ENCODE measurements around the gene RDX.
"Not testable (repeated sequence)": the region's sequence is repeated elsewhere in the genome, so short reads cannot be mapped to it uniquely, and the experiment has no call there.

Gene RDX

DNA sequence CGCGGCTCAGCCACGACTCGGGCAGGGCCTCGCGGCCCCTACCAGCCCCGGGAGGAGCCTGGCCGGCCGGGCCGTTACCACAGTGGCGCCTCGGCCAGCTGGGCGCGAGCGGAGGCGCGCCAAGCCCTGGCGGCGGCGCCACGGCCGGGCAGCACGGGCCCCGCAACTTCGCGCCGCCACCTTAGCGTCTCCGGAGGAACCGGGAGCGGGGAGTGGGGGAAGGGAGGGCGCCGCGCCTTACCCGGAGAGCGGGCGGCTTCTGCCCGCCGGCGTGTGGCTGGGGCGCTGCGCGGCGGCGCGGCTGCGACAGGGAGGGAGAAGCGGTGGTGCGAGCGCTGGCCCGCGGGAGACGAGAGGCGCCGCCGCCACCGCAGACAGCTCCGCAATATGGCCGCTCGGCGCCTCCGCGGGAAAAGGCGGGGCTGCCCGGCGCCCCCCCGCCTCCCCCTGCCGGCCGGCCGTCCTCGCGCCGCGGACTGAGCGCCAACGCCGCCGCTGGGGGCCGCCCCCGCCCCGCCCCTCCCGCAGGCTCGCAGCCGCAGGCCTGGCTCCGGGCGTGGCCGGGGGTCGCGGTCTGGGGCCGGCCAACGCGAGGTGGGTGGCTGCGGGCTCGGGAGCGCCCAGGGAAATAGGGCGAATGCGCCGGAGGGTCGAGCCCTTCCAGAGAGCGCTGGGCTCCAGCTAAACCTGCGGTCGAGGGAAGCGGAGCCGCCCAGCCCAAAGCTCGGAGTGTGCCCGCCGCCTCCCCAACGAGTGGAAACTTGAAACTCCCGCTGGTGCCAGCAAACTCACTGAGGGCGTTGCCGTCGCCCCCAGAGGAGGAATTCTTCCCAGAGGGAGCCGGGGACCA lies at the start of gene RDX:
Gene RDX, minus strand, starts transcription at position 389 of the 850 bp plus-strand sequence. CDS start 16,922 bp downstream, outside the sequence.
- peak; percentile 38 to 50 for DNase-seq

- no peak for DNase-seq
Measured at GRCh38 chr11:110345743-110346142, 49.3 kb upstream of the RDX start.

DNA sequence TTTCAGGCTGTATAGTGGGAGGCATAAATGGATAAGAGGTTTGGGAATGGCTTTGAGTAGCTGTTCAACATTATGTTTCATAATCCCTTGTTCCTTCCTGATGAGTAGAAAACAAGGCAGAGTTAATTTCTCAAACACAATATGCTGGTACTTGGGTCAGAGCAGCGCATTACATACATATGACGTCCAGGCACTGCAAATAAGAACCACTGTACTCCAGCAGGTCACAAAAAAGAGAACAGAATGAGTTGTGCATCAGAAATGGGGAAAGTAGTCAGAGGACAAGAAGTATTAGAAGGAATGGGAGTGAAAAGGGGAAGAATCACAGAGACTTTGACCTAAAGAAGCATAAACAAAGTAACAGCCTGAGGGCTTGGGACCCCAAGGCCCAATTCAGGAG lies 44.0 kb upstream of the RDX start:
- no peak for DNase-seq

GRCh38 chr11:110339456-110340250 lies 43.2 kb upstream of the RDX start:
- no peak for DNase-seq

- no peak for DNase-seq
Measured at GRCh38 chr11:110338684-110339083, 42.3 kb upstream of the RDX start.

GRCh38 chr11:110337570-110338193 lies 41.3 kb upstream of the RDX start:
- peak in 1 of 2 donors; percentile 6 for DNase-seq

GRCh38 chr11:110336054-110336453 lies 39.6 kb upstream of the RDX start:
- no peak for DNase-seq

DNA sequence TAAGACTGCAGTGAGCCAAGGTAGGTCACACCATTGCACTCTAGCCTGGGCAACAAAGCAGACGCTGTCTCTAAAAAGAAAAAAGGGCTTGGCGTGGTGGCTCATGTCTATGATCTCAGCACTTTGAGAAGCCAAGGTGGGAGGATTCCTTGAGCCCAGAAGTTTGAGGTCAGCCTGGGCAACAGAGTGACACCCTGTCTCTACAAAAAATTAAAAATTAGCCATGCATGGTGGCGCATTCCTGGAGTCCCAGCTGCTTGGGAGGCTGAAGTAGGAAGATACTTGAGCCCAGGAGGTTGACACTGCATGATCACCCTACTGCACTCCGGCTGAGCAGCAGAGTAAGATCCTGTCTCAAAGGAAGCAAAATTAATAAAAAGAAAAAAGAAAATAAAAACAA lies 38.9 kb upstream of the RDX start:
- no peak for DNase-seq

- no peak for DNase-seq
Measured at GRCh38 chr11:110331626-110332025, 35.2 kb upstream of the RDX start.

GRCh38 chr11:110329445-110329844 lies 33.0 kb upstream of the RDX start:
- DNase-seq: no peak

DNA sequence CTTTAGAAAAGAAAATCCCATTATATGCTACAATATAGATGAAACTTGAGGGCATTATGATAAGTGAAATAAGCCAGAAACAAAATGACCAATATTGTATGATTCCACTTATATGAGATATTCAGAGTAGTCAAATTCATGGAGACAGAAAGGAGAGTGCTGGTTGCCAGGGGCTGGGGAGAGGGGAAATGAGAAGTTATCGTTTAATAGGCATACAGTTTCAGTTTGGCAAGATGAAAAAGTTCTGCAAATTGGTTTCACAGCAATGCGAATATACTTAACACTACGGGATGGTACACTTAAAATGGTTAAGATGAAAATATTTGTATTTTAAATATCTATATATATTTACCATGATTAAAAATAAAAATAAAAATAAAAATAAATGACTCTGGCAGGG lies 31.1 kb upstream of the RDX start:
- no peak for DNase-seq

DNA sequence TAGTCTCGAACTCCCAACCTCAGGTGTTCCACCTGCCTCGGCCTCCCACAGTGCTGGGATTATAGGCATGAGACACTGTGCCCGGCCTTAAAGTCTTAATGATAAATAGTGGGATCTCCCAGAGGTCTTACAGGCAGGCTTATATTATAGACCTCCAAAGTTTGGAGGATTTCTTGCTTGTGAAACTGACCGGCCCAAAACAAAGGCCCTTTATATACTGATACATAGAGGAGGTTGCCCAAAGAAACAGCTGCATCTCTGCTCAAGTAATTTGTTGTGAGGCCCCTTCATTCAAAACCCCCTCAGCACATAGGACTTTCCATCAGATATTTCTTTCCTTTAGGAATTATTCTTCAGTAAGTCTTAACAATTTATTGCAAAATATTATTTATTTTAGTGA lies 27.4 kb upstream of the RDX start:
- DNase-seq: no peak

DNA sequence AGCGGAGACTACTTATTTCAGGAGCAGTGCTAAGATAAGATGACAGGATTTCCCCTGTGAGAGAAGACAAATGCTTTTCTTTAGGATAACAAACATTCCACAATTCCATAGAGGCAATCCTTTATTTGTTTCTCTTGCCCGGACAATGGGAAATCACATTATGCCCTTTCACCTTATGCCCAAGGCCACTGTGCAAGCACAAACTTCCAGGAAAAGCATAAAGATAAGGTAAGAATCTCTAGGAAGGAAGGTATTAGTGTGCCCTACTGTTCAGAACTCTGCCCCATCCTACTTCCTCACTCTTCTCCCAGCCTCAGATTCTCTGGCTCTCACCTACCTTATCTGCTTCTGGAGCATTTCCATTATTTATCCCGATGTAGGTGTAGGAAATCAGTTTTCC lies 23.1 kb upstream of the RDX start:
- DNase-seq: no peak

DNA sequence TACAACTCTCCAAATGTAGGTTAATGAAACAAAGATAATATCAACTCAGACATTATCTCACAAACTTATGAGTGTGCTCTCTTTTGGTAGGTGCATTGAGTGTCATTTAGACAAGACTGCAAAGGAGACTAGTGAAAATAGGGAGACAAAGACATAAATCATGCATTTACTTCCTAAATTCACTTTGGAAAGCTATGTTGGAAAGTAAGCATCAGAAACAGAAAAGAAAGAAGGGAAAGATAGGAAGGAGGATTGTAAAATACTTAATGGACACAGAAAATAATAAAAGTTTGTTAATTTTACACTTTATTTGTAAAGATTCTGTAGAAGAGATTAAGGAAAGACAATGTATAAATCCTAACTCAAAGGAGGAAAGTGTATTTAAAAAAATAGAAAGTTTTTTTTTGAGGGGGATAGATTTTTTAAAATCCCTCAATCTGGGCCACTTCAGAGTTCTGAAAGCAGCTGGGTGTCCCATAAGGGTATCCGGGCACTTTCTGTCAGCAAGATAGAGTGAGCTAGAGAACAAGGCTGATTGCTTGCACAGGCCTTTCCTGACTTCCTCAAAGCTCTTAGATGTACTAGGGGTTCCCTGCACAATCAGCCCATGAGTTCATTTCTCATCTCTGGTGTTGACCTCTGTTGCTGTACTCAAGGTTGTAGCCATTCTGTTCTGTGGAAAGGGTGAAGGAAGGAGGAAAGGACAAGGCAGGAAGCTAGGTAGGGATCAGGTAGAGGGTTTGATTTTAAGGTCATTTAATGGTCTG lies 22.4 kb upstream of the RDX start:
- DNase-seq: no peak

DNA sequence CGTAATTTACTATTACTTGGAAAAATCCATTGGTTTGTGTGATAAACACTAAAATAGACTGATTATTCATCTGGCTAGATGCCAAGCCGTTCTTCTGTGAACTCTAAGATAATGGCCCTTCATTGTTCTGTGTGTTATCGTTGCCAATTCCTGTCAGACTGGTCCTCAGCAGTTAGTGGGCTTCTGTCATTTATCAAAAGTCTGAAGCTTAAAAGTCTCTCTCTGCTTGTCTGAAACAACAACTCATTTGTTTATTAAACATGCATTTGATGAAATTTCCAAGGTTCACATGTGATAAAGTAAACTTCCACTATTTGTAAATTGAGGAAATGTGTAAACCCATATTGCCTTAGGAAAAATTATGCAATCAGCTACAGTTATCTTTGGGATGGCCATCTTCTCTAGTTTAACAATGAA lies 21.1 kb upstream of the RDX start:
- DNase-seq: no peak

DNA sequence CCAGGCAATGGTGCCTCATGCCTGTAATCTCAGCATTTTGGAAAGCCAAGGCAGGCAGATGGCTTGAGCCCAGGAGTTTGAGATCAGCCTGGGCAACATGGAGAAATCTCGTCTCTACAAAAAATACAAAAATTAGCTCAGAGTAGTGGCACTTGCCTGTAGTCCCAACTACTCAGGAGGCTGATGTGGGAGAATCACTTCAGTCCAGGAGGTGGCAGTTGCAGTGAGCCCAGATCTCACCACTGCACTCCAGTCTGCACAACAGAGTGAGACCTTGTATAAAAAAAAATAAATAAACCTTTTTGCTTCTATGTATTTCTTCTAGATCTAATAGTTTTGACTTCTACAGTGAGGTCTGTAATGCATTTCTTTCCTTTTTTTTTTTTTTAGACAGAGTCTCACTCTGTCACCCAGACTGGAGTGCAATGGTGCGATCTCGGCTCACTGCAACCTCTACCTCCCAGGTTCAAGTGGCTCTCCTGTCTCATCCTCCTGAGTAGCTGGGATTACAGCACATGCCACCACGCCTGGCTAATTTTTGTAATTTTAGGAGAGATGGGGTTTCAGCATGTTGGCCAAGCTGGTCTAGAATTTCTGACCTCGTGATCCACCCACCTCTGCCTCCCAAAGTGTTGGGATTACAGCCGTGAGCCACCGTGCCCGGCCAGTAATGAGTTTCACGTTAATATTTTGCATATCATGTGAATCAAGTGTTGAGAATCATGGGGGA lies 18.1 kb upstream of the RDX start:
- DNase-seq: no peak

- no peak for DNase-seq
Measured at GRCh38 chr11:110312670-110313069, 16.3 kb upstream of the RDX start.

GRCh38 chr11:110311783-110312579 lies 15.6 kb upstream of the RDX start:
- DNase-seq: no peak

GRCh38 chr11:110308071-110308470 lies 11.7 kb upstream of the RDX start:
- no peak for DNase-seq

DNA sequence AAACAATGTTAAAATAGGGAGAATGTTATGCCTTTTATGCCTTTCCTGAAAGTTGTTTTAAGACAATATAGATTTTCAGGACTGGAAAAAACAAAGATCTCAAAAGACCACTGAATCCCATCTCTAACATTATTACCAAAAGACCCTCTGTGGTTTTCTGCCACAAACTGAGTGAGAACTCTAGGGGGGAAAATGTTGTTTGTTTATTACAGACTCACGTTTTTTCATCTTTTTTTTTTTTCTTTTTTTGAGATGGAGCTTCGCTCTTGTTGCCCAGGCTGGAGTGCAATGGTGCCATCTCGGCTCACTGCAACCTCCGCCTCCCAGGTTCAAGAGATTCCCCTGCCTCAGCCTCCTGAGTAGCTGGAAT lies 9.6 kb upstream of the RDX start:
- DNase-seq: not testable (repeated sequence)

All from activated CD4-positive, alpha-beta T cell treated with anti-CD3 and anti-CD28 coated beads for 4 hours (primary cell).